Measurements from ENCODE around the gene MPZL3. TPM values are rescaled to one million over a fixed set of nuclear protein-coding genes. Genes with fewer than 3 reads are reported as not detected.

MPZL3 gene, protein sequence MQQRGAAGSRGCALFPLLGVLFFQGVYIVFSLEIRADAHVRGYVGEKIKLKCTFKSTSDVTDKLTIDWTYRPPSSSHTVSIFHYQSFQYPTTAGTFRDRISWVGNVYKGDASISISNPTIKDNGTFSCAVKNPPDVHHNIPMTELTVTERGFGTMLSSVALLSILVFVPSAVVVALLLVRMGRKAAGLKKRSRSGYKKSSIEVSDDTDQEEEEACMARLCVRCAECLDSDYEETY
- total RNA-seq (2022; extraction: Qiagen RNA extraction): 0.21 to 0.34 TPM (median 0.25 TPM) in 5 replicates

GRCh38 chr11:118251858-118252652, at the start of gene MPZL3:
MPZL3 (minus strand) TSS chr11:118252365; CDS start chr11:118252294, 71 bp downstream.

GRCh38 chr11:118263695-118264568, 11.8 kb upstream of the MPZL3 start, which contains the start of gene MPZL2:
MPZL2 (minus strand) TSS chr11:118264297; CDS start chr11:118264153, 144 bp downstream.

DNA sequence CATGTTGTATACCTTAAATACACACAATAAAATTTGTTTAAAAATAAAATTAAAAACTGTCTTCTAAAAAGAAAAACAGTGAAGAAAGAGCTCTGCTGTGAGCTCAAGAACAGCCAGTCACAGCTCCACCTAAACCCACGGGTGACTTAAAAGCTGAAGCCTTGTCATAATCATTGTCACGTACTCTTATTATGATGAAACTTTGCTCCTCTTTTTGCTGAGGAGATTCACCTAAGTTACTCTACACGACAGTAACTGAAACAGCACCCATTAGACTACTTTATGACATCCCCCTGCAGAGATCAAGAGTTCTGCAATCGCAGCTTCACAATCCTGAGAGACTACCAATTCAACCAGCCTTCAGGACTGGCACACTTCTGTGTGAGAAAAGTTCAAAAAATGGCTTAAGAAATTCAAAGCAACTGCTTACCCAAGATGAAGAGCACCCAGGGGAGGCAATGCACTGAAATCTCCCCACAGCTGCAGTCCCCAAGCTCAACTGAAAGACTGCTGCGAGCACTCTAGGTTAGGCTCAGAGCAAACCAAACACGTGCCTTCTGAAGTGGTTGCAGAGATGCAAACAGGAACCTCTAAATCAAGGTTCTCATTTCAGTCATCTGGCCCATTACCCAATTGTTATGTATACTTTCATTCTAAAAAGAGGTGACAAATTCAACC, 27.5 kb downstream of the MPZL3 start, which contains the start of gene JAML:
TSS of gene JAML (minus strand) at position 501 of the 678 bp plus-strand sequence. CDS start 10,145 bp downstream, outside the sequence.

Other genes starting within 250 kb of the MPZL3 start
- gene TMPRSS4, start 175.3 kb downstream of the MPZL3 start, total RNA-seq (2022; extraction: Qiagen RNA extraction): not detected in 5 replicates
- gene SMIM35, start 165.4 kb downstream of the MPZL3 start, total RNA-seq (2022; extraction: Qiagen RNA extraction): not detected in 5 replicates
- 0.01 to 0.05 TPM (median 0.04 TPM) in 4 of 5 replicates, not detected in the other for gene SCN4B, start 99.5 kb downstream of the MPZL3 start, total RNA-seq (2022; extraction: Qiagen RNA extraction)
- gene SCN2B, start 75.7 kb downstream of the MPZL3 start, total RNA-seq (2022; extraction: Qiagen RNA extraction): not detected in 5 replicates
- not detected in 5 replicates for gene JAML, start 27.4 kb downstream of the MPZL3 start, total RNA-seq (2022; extraction: Qiagen RNA extraction)
- 0.03 to 0.08 TPM (median 0.05 TPM) in 3 of 5 replicates, not detected in the others for gene MPZL2, start 11.9 kb upstream of the MPZL3 start, total RNA-seq (2022; extraction: Qiagen RNA extraction)
- gene CD3E, start 52.4 kb upstream of the MPZL3 start, total RNA-seq (2022; extraction: Qiagen RNA extraction): not detected in 5 replicates
- gene CD3D, start 90.3 kb upstream of the MPZL3 start, total RNA-seq (2022; extraction: Qiagen RNA extraction): not detected in 5 replicates
- not detected in 5 replicates for gene CD3G, start 92.0 kb upstream of the MPZL3 start, total RNA-seq (2022; extraction: Qiagen RNA extraction)
- 8.1 to 10.9 TPM (median 9.1 TPM) in 5 replicates for gene UBE4A, start 107.2 kb upstream of the MPZL3 start, total RNA-seq (2022; extraction: Qiagen RNA extraction)
- 146 to 195 TPM (median 184 TPM) in 5 replicates for gene ATP5MG, start 149.2 kb upstream of the MPZL3 start, total RNA-seq (2022; extraction: Qiagen RNA extraction)
- gene KMT2A, start 184.1 kb upstream of the MPZL3 start, total RNA-seq (2022; extraction: Qiagen RNA extraction): 10.1 to 15.4 TPM (median 11.7 TPM) in 5 replicates

Data from A549 treated with AZD2906 at 1 μM for 4 hours (cell line).